Duodenal mucosa (tissue), 2 donors: Measurements from ENCODE around the gene PAFAH1B2.
"Not testable (repeated sequence)": the region's sequence is repeated elsewhere in the genome, so short reads cannot be mapped to it uniquely, and the experiment has no call there.

Experiments
- H3K27ac ChIP-seq: one replicate; pipeline ENCODE4 v1.7.0; 2013; ENCODE audit warnings: low read depth, low read length
- H3K27me3 ChIP-seq, 2 donors: one replicate each; pipeline ENCODE4 v1.7.0; 2013; ENCODE audit warnings: low read length in 2 of 2, control low read depth in 1 of 2; ENCODE audit not compliant: insufficient read depth in 2 of 2, control insufficient read depth in 1 of 2
- H3K36me3 ChIP-seq, 2 donors: one replicate each; pipeline ENCODE4 v1.7.0; 2013; ENCODE audit warnings: low read length in 2 of 2, control low read depth in 1 of 2; ENCODE audit not compliant: insufficient read depth in 2 of 2, control insufficient read depth in 1 of 2
- H3K4me1 ChIP-seq, 2 donors: one replicate each; pipeline ENCODE4 v1.7.0; 2013; ENCODE audit warnings: low read length in 2 of 2, control low read depth in 1 of 2; ENCODE audit not compliant: insufficient read depth in 2 of 2, control insufficient read depth in 1 of 2
- H3K4me3 ChIP-seq, 2 donors: one replicate each; pipeline ENCODE4 v1.7.0; 2013; ENCODE audit warnings: low read length in 2 of 2, low read depth in 1 of 2
- H3K9ac ChIP-seq, 2 donors: one replicate each; pipeline ENCODE4 v1.7.0; 2013; ENCODE audit warnings: low read length in 2 of 2, low read depth in 1 of 2
- H3K9me3 ChIP-seq, 2 donors: one replicate each; pipeline ENCODE4 v1.7.0; 2013; ENCODE audit warnings: low read length in 2 of 2, control low read depth in 1 of 2; ENCODE audit not compliant: control insufficient read depth in 1 of 2

The PAFAH1B2 gene

DNA sequence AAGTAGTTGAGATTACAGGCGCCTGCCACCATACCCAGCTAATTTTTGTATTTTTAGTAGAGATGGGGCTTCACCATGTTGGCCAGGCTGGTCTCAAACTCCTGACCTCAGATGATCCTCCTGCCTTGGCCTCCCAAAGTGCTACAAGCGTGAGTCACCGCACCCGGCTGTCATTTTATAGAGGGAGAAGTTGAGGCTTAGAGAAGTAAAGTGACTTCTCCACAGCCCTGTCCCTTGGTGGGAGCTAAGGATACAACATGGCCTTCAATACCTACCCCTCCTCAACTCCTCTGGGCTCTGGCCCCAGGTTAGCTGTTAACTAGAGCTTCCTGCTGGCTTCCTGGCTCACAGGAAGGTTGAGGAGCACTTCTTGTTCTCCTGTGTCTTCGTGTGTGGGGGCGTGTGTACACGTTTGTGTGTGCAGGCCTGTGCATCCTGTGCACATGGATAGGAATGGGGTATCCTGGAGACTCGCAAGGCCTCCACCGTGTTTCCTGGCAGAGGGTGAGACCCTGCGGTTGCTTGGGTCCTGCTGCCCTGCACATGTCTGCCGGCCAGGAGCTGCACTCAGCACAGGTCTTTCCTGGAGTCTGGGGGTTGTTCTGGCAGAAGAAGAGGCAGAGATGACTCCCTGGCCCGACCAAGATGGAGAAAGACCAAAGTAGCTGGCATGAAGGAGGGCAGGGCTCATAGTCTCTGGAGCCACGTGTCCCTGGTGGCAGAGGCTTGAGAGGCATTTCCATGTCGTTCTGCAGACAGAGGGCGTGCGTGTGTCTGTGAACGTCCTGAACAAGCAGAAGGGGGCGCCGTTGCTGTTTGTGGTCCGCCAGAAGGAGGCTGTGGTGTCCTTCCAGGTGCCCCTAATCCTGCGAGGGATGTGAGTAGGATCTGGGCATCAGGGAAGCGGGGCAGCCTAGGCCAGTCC lies 36.8 kb downstream of the PAFAH1B2 start:
- Histone ChIP-seq H3K9ac (peak overlapping the region; percentile 3 to 84), H3K4me3 (peak overlapping the region; percentile 34 to 46), H3K27ac (no peak overlapping the region), H3K4me1 (peaks cover 22 to 32% of the 10 kb centered on the region in 2 donors), H3K36me3 (peaks cover 15 to 19% of the 10 kb centered on the region in 2 donors), H3K9me3 (no peaks in the 10 kb centered on the region), H3K27me3 (no peaks in the 10 kb centered on the region)

DNA sequence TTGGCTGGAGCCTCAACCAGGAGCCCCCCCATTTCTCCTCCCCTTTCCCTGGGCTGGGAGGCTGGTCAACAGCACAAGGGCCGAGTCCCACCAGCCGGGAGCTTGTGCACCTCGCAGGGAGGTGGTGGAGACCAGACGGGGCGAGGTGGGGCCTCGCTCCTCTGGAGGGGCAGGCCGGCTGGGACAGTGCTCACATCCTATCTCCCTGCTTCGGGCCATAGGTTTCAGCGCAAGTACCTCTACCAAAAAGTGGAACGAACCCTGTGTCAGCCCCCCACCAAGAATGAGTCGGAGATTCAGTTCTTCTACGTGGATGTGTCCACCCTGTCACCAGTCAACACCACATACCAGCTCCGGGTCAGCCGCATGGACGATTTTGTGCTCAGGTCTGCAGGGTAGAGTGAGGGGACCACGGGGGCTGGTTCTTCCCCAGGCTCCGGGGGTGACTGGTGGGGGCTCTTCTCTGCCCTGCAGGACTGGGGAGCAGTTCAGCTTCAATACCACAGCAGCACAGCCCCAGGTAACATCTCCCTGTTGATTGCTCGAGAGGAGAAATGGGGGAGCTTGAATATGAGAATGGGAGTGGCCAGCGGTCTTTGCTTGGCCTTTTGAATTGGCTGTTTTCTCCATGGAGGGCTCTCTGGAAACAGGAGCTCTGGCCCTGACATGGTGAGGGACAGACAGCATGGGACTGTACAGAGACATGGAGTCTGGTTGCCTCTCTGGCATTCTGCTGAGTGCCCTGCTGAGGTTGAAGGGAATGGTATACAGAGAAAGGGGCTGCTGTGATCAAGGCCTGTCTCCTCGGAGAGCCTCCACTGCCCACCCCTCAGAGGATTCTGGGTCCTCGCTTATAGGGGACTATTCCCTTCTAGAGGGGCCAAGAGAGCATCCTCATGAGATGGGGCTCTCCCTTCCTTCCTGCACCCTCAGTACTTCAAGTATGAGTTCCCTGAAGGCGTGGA lies 37.8 kb downstream of the PAFAH1B2 start:
- H3K4me1 ChIP-seq, result peaks cover 22 to 32% of the 10 kb centered on the region in 2 donors
- H3K27ac ChIP-seq, result no peak overlapping the region
- no peaks in the 10 kb centered on the region for H3K27me3 ChIP-seq
- H3K9me3 ChIP-seq, result no peaks in the 10 kb centered on the region
- H3K36me3 ChIP-seq, result peaks cover 15 to 27% of the 10 kb centered on the region in 2 donors
- H3K9ac ChIP-seq, result peak overlapping the region in 1 of 2 donors; percentile 1
- H3K4me3 ChIP-seq, result peak overlapping the region in 1 of 2 donors; percentile 46

DNA sequence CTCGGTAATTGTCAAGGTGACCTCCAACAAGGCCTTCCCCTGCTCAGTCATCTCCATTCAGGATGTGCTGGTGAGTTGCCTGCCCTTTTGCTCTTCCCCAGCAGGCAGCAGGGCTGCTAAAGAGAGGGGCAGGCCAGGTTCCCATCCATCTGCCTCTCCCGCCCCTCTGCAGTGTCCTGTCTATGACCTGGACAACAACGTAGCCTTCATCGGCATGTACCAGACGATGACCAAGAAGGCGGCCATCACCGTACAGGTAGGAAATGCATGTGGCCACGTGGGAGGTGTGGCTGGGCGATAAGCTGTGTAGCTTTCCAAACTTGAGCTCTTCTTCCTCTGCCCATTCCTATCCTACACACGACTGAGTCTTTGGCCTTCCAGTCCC lies 38.5 kb downstream of the PAFAH1B2 start:
- H3K9me3 ChIP-seq, result no peaks in the 10 kb centered on the region
- H3K36me3 ChIP-seq, result peaks cover 15 to 33% of the 10 kb centered on the region in 2 donors
- no peak overlapping the region for H3K27ac ChIP-seq
- no peak overlapping the region for H3K9ac ChIP-seq
- H3K27me3 ChIP-seq, result no peaks in the 10 kb centered on the region
- peaks cover 22 to 31% of the 10 kb centered on the region in 2 donors for H3K4me1 ChIP-seq
- H3K4me3 ChIP-seq, result no peak overlapping the region

DNA sequence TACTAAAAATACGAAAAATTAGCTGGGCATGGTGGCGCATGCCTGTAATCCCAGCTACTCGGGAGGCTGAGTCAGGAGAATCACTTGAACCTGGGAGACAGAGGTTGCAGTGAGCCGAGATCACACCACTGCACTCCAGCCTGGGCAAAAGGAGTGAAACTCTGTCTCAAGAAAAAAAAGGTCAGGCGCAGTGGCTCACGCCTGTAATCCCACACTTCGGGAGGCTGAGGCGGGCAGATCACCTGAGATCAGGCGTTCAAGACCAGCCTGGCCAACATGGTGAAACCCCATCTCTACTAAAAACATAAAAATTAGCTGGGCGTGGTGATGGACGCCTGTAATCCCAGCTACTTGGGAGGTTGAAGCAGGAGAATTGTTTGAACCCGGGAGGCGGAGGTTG lies 39.1 kb downstream of the PAFAH1B2 start:
- not testable (repeated sequence) for H3K27ac ChIP-seq
- H3K36me3 ChIP-seq, result peaks cover 17 to 39% of the 10 kb centered on the region in 2 donors

GRCh38 chr11:117183724-117184349 lies 39.8 kb downstream of the PAFAH1B2 start:
- peaks cover 23 to 46% of the 10 kb centered on the region in 2 donors for H3K36me3 ChIP-seq
- no peak overlapping the region for H3K4me3 ChIP-seq
- no peak overlapping the region for H3K27ac ChIP-seq
- H3K4me1 ChIP-seq, result peaks cover 16 to 22% of the 10 kb centered on the region in 2 donors
- no peak overlapping the region for H3K9ac ChIP-seq
- H3K9me3 ChIP-seq, result no peaks in the 10 kb centered on the region
- H3K27me3 ChIP-seq, result no peaks in the 10 kb centered on the region

More for the DNA sequence above, 39.1 kb downstream of the PAFAH1B2 start:
- H3K4me3 ChIP-seq, H3K9me3 ChIP-seq, H3K9ac ChIP-seq, H3K27me3 ChIP-seq: not testable (repeated sequence)
- peaks cover 19 to 25% of the 10 kb centered on the region in 2 donors for H3K4me1 ChIP-seq

- no peak overlapping the region for H3K27ac ChIP-seq
- H3K9me3 ChIP-seq, result no peaks in the 10 kb centered on the region
- H3K4me1 ChIP-seq, result peaks cover 4% of the 10 kb centered on the region in 2 donors
- no peak overlapping the region for H3K9ac ChIP-seq
- H3K36me3 ChIP-seq, result peaks cover 33 to 65% of the 10 kb centered on the region in 2 donors
- no peak overlapping the region for H3K4me3 ChIP-seq
- no peaks in the 10 kb centered on the region for H3K27me3 ChIP-seq
Observed at GRCh38 chr11:117185736-117186430, 41.8 kb downstream of the PAFAH1B2 start.

- no peaks in the 10 kb centered on the region for H3K9me3 ChIP-seq
- H3K36me3 ChIP-seq, result peaks cover 33 to 65% of the 10 kb centered on the region in 2 donors
- no peaks in the 10 kb centered on the region for H3K4me1 ChIP-seq
- no peak overlapping the region for H3K27ac ChIP-seq
- no peaks in the 10 kb centered on the region for H3K27me3 ChIP-seq
- no peak overlapping the region for H3K9ac ChIP-seq
- no peak overlapping the region for H3K4me3 ChIP-seq
Observed at GRCh38 chr11:117186431-117186761, 42.3 kb downstream of the PAFAH1B2 start.

DNA sequence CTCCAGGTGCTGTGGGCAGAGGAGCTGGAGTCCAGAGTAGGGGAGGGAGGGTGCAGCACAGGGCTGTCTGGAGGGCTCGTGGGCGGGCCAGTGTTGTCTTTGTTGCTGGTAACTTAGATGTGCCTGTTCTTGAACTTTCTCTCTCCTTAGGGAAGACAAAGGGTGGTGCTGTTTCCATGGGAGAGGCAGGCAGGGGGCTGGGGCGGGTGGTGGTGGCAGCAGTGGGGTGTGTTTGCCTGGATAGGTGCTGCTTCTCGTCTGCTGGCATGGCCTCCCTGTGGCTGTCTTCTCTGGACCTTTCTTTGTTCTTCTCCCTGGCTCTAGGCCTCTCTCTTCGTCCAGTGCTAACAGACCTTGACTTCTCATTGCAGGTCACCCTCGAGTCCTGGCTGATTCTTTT lies 42.9 kb downstream of the PAFAH1B2 start:
- Histone ChIP-seq H3K36me3 (peaks cover 31 to 67% of the 10 kb centered on the region in 2 donors), H3K27me3 (no peaks in the 10 kb centered on the region), H3K9me3 (no peaks in the 10 kb centered on the region), H3K4me1 (no peaks in the 10 kb centered on the region), H3K27ac (no peak overlapping the region), H3K4me3 (no peak overlapping the region), H3K9ac (no peak overlapping the region)

DNA sequence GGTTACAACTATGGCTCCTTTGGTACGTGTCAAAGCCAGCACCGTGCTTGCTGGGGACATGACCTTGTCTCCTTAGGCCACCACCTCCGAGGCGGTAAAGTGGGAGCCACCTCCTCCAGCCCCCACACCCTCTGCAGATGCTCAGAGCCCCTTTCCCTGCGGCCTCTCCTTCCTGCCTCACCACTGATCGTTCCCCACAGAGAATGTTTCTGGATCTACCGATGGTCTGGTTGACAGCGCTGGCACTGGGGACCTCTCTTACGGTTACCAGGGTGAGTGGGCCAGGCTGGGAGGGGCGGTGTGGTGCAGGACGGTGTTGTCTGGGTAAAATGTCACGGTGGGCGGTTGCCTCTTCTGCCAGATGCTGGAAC lies 43.3 kb downstream of the PAFAH1B2 start:
- H3K27me3 ChIP-seq, result no peaks in the 10 kb centered on the region
- H3K4me3 ChIP-seq, result no peak overlapping the region
- no peak overlapping the region for H3K27ac ChIP-seq
- H3K9ac ChIP-seq, result no peak overlapping the region
- no peaks in the 10 kb centered on the region for H3K4me1 ChIP-seq
- no peaks in the 10 kb centered on the region for H3K9me3 ChIP-seq
- H3K36me3 ChIP-seq, result peaks cover 31 to 67% of the 10 kb centered on the region in 2 donors
